Neuronal stem cell (in vitro differentiated cells): ENCODE measurements around the gene PRR16.
A peak's percentile ranks its signal among the peaks of the same experiment; 100 is the strongest.

Experiments used
- DNase-seq: peaks from one replicate; pipeline ENCODE4 v3.0.0-alpha.2; 2013; ENCODE audit warnings: low spot score
- H2AFZ ChIP-seq: one replicate; pipeline ENCODE4 v1.6.1; 2013; ENCODE audit warnings: mild to moderate bottlenecking, low read length, inconsistent platforms
- H2AK5ac ChIP-seq: 2 replicates; pipeline ENCODE4 v1.6.1; 2013; ENCODE audit warnings: low read depth, mild to moderate bottlenecking, inconsistent platforms, low read length, moderate library complexity, mixed read lengths
- H2BK120ac ChIP-seq: 2 replicates; pipeline ENCODE4 v1.6.1; 2013; ENCODE audit warnings: low read depth, mild to moderate bottlenecking, inconsistent platforms, low read length, moderate library complexity, mixed read lengths
- H2BK12ac ChIP-seq: one replicate; pipeline ENCODE4 v1.6.1; 2013; ENCODE audit warnings: low read length, inconsistent platforms
- H2BK15ac ChIP-seq: 2 replicates; pipeline ENCODE4 v1.6.1; 2013; ENCODE audit warnings: mild to moderate bottlenecking, low read length, inconsistent platforms, mixed read lengths
- H2BK5ac ChIP-seq: one replicate; pipeline ENCODE4 v1.6.1; 2013; ENCODE audit warnings: inconsistent platforms, mild to moderate bottlenecking, low read length, moderate library complexity
- H3K14ac ChIP-seq: one replicate; pipeline ENCODE4 v1.6.1; 2013; ENCODE audit warnings: low read length, inconsistent platforms
- H3K18ac ChIP-seq: 2 replicates; pipeline ENCODE4 v1.6.1; 2013; ENCODE audit warnings: low read length, inconsistent platforms
- H3K23ac ChIP-seq: 2 replicates; pipeline ENCODE4 v1.6.1; 2013; ENCODE audit warnings: low read depth, mild to moderate bottlenecking, mixed read lengths, low read length, inconsistent platforms; ENCODE audit not compliant: poor library complexity
- H3K27ac ChIP-seq: replicated peaks from 3 replicates; pipeline ENCODE4 v1.5.1; 2013; ENCODE audit warnings: low read length, inconsistent platforms
- H3K27me3 ChIP-seq, 3 experiments: 2 replicates each; pipeline ENCODE4 v1.6.1; 2013; ENCODE audit warnings: low read length in 3 of 3, mild to moderate bottlenecking in 2 of 3, inconsistent platforms in 1 of 3, low read depth in 1 of 3, mixed read lengths in 1 of 3, moderate library complexity in 1 of 3; ENCODE audit not compliant: control insufficient read depth in 3 of 3, insufficient read depth in 3 of 3
- H3K36me3 ChIP-seq, 2 donors: replicated peaks in 1 of 2; 2 replicates each; pipeline ENCODE4 v1.6.1; 2013; ENCODE audit warnings: low read length in 2 of 2; ENCODE audit not compliant: control insufficient read depth in 2 of 2, insufficient read depth in 2 of 2
- H3K4ac ChIP-seq: 2 replicates; pipeline ENCODE4 v1.6.1; 2013; ENCODE audit warnings: inconsistent platforms, mild to moderate bottlenecking, low read length, moderate library complexity
- H3K4me1 ChIP-seq, 2 donors: 1 replicate in 1 of 2; 2 replicates in 1 of 2; pipeline ENCODE4 v1.6.1; 2013; ENCODE audit warnings: low read length in 2 of 2, low read depth in 1 of 2; ENCODE audit not compliant: control insufficient read depth in 2 of 2, insufficient read depth in 1 of 2
- H3K4me2 ChIP-seq: one replicate; pipeline ENCODE4 v1.6.1; 2013; ENCODE audit warnings: mild to moderate bottlenecking, low read length, inconsistent platforms; ENCODE audit not compliant: insufficient read depth, poor library complexity, severe bottlenecking
- H3K4me3 ChIP-seq, 2 donors: 2 replicates each; pipeline ENCODE4 v1.5.1; 2013; ENCODE audit warnings: low read length in 2 of 2, mild to moderate bottlenecking in 2 of 2, inconsistent platforms in 1 of 2, moderate library complexity in 1 of 2
- H3K79me1 ChIP-seq: one replicate; pipeline ENCODE4 v1.6.1; 2013; ENCODE audit warnings: low read depth, mild to moderate bottlenecking, inconsistent platforms, low read length, moderate library complexity
- H3K9ac ChIP-seq: one replicate; pipeline ENCODE4 v1.6.1; 2013; ENCODE audit warnings: mild to moderate bottlenecking, low read depth, low read length, inconsistent platforms; ENCODE audit not compliant: poor library complexity
- H3K9me3 ChIP-seq, 2 donors: replicated peaks in 1 of 2; 2 replicates each; pipeline versions ENCODE3 to v1.6.1; 2013; ENCODE audit warnings: low read length in 2 of 2, mild to moderate bottlenecking in 2 of 2, inconsistent platforms in 1 of 2, low read depth in 1 of 2, mixed read lengths in 1 of 2, moderate library complexity in 1 of 2; ENCODE audit not compliant: control insufficient read depth in 2 of 2, insufficient read depth in 1 of 2
- H4K8ac ChIP-seq: one replicate; pipeline ENCODE4 v1.6.1; 2013; ENCODE audit warnings: low read depth, mild to moderate bottlenecking, inconsistent platforms, low read length, moderate library complexity
- H4K91ac ChIP-seq: one replicate; pipeline ENCODE4 v1.6.1; 2013; ENCODE audit warnings: low read length, low read depth, mild to moderate bottlenecking, inconsistent platforms; ENCODE audit not compliant: poor library complexity
- WGBS, 2 donors: extraction: QIAGEN DNeasy Blood & Tissue Kit; methylation state at CpG; one replicate each; pipeline ENCODE4 v1.1.7; 2013; ENCODE audit warnings: missing lambda C conversion rate in 2 of 2, mixed read lengths in 1 of 2; ENCODE audit not compliant: insufficient read length in 2 of 2, insufficient replicate concordance in 1 of 2; ENCODE audit errors: extremely low coverage in 2 of 2; 5-methylcytosine and 5-hydroxymethylcytosine counted together

Gene PRR16

GRCh38 chr5:120465436-120465961, 1.4 kb downstream of the PRR16 start:
- Histone ChIP-seq H4K91ac (no peak overlapping the region), H3K4me3 (peak overlapping the region; percentile 67 to 75), H2BK120ac (no peak overlapping the region), H3K79me1 (no peaks in the 10 kb centered on the region), H2BK12ac (no peak overlapping the region), H2BK5ac (no peak overlapping the region), H3K9ac (peak overlapping the region; percentile 70), H3K27ac (no peak overlapping the region), H2AFZ (peak overlapping the region; percentile 98), H2AK5ac (no peak overlapping the region), H3K36me3 (no peaks in the 10 kb centered on the region), H3K4me2 (peak overlapping the region; percentile 89), H3K4me1 (peaks cover 3% of the 10 kb centered on the region in 2 donors), H3K23ac (no peak overlapping the region), H4K8ac (no peak overlapping the region), H3K9me3 (no peaks in the 10 kb centered on the region), H3K4ac (no peak overlapping the region), H2BK15ac (no peak overlapping the region), H3K27me3 (peaks cover 3 to 35% (median 19%) of the 10 kb centered on the region in 3 experiments), H3K14ac (no peak overlapping the region), H3K18ac (no peak overlapping the region)
- WGBS, 2 donors: no CpG with 5 or more reads among the region's 33 CpGs
- DNase-seq: peak; percentile 46

GRCh38 chr5:120466341-120467006, 2.4 kb downstream of the PRR16 start:
- Histone ChIP-seq H4K8ac (no peak overlapping the region), H3K27ac (no peak overlapping the region), H2AK5ac (no peak overlapping the region), H3K4me1 (peaks cover 3% of the 10 kb centered on the region in 2 donors), H3K36me3 (no peaks in the 10 kb centered on the region), H3K79me1 (no peaks in the 10 kb centered on the region), H3K27me3 (peaks cover 3 to 35% (median 19%) of the 10 kb centered on the region in 3 experiments), H3K9me3 (no peaks in the 10 kb centered on the region), H3K14ac (no peak overlapping the region), H2BK120ac (no peak overlapping the region), H3K4me3 (no peak overlapping the region), H2BK12ac (no peak overlapping the region), H3K4me2 (no peak overlapping the region), H3K18ac (no peak overlapping the region), H2AFZ (peak overlapping the region; percentile 98), H3K9ac (no peak overlapping the region), H2BK5ac (no peak overlapping the region), H2BK15ac (no peak overlapping the region), H3K23ac (no peak overlapping the region), H3K4ac (no peak overlapping the region), H4K91ac (no peak overlapping the region)
- WGBS, 2 donors: no CpG with 5 or more reads among the region's 4 CpGs
- no peak for DNase-seq

GRCh38 chr5:120471971-120472370, 7.9 kb downstream of the PRR16 start:
- Histone ChIP-seq H3K18ac (no peak overlapping the region), H2BK15ac (no peak overlapping the region), H4K91ac (no peak overlapping the region), H2BK5ac (no peak overlapping the region), H3K79me1 (no peaks in the 10 kb centered on the region), H3K4me1 (no peaks in the 10 kb centered on the region), H4K8ac (no peak overlapping the region), H3K36me3 (no peaks in the 10 kb centered on the region), H3K9ac (no peak overlapping the region), H2AFZ (no peak overlapping the region), H2BK12ac (no peak overlapping the region), H2AK5ac (no peak overlapping the region), H3K4ac (no peak overlapping the region), H3K9me3 (no peaks in the 10 kb centered on the region), H3K4me3 (no peak overlapping the region), H3K27ac (no peak overlapping the region), H2BK120ac (no peak overlapping the region), H3K23ac (no peak overlapping the region), H3K27me3 (peaks cover 0 to 7% (median 0%) of the 10 kb centered on the region in 3 experiments), H3K4me2 (no peak overlapping the region), H3K14ac (no peak overlapping the region)
- no peak for DNase-seq

GRCh38 chr5:120472911-120473310, 8.8 kb downstream of the PRR16 start:
- DNase-seq: no peak
- H3K18ac ChIP-seq: no peak overlapping the region
- no peak overlapping the region for H3K4me3 ChIP-seq
- no peak overlapping the region for H3K27ac ChIP-seq
- no peak overlapping the region for H3K14ac ChIP-seq
- H3K4me2 ChIP-seq: no peak overlapping the region
- no peak overlapping the region for H2AFZ ChIP-seq
- no peak overlapping the region for H2BK120ac ChIP-seq
- no peaks in the 10 kb centered on the region for H3K4me1 ChIP-seq
- no peak overlapping the region for H4K91ac ChIP-seq
- no peak overlapping the region for H2AK5ac ChIP-seq
- H2BK15ac ChIP-seq: no peak overlapping the region
- no peak overlapping the region for H4K8ac ChIP-seq
- H3K4ac ChIP-seq: no peak overlapping the region
- no peak overlapping the region for H3K23ac ChIP-seq
- H3K9me3 ChIP-seq: no peaks in the 10 kb centered on the region
- peaks cover 0 to under 1% (median 0%) of the 10 kb centered on the region in 3 experiments for H3K27me3 ChIP-seq
- H3K9ac ChIP-seq: no peak overlapping the region
- no peaks in the 10 kb centered on the region for H3K79me1 ChIP-seq
- H2BK12ac ChIP-seq: no peak overlapping the region
- no peak overlapping the region for H2BK5ac ChIP-seq
- no peaks in the 10 kb centered on the region for H3K36me3 ChIP-seq
